Measurements from ENCODE around the gene FN1. TPM values are rescaled to one million over a fixed set of nuclear protein-coding genes. Genes with fewer than 3 reads are reported as not detected.

Gene FN1
- total and polyA plus RNA-seq, 7 donors, result 16.0 to 64.3 (median 40.3) TPM

GRCh38 chr2:215355801-215356200 lies 80.1 kb downstream of the FN1 start:
- H3K4me1 ChIP-seq, result no peaks in the 10 kb centered on the region
- intact Hi-C loops (cut with DNase I), result no loop called here
- H3K4me3 ChIP-seq, result no peak overlapping the region
- no peaks in the 10 kb centered on the region for H3K27me3 ChIP-seq (ENCODE audit: insufficient read depth in 3 of 3, low read length in 2 of 3)
- H3K9me3 ChIP-seq, result no peaks in the 10 kb centered on the region
- no peak overlapping the region for H3K27ac ChIP-seq
- TF ChIP-seq CTCF (IDR thresholded peaks at IDR 0.05), result no peak
- DNase-seq, result no peak
- no peak for ATAC-seq
- WGBS, 3 donors, result 94 to 95% (median 94%) methylated on average over 7 of the region's 7 CpGs
- H3K36me3 ChIP-seq (ENCODE audit: insufficient read depth in 1 of 2, low read depth in 1 of 2), result peaks cover 0 to 9% of the 10 kb centered on the region in 2 donors

GRCh38 chr2:215354771-215355695 lies 80.8 kb downstream of the FN1 start:
- 64 to 70% (median 65%) methylated on average over 9 of the region's 9 CpGs for WGBS, 3 donors
- Histone ChIP-seq H3K9me3 (no peaks in the 10 kb centered on the region), H3K4me3 (no peak overlapping the region), H3K4me1 (no peaks in the 10 kb centered on the region), H3K27me3 (ENCODE audit: insufficient read depth in 3 of 3, low read length in 2 of 3) (no peaks in the 10 kb centered on the region), H3K36me3 (ENCODE audit: insufficient read depth in 1 of 2, low read depth in 1 of 2) (peaks cover 0 to 11% of the 10 kb centered on the region in 2 donors), H3K27ac (no peak overlapping the region)
- ATAC-seq, result peak in 2 of 4 donors; percentile 37 to 59
- no peak for DNase-seq
- no peak for TF ChIP-seq CTCF (IDR thresholded peaks at IDR 0.05)
- intact Hi-C loops (cut with DNase I), result no loop called here

- no peak overlapping the region for H3K4me3 ChIP-seq
- DNase-seq, result no peak
- 32 to 61% (median 50%) methylated on average over 4 of the region's 4 CpGs for WGBS, 3 donors
- no peak overlapping the region for H3K27ac ChIP-seq
- intact Hi-C loops (cut with DNase I), result no loop called here
- ATAC-seq, result no peak
- H3K4me1 ChIP-seq, result no peaks in the 10 kb centered on the region
- H3K9me3 ChIP-seq, result no peaks in the 10 kb centered on the region
- TF ChIP-seq CTCF (IDR thresholded peaks at IDR 0.05), result no peak
- H3K36me3 ChIP-seq (ENCODE audit: insufficient read depth in 1 of 2, low read depth in 1 of 2), result peaks cover 4 to 33% of the 10 kb centered on the region in 2 donors
- H3K27me3 ChIP-seq (ENCODE audit: insufficient read depth in 3 of 3, low read length in 2 of 3), result no peaks in the 10 kb centered on the region
Observed at GRCh38 chr2:215352602-215353001, 83.3 kb downstream of the FN1 start.

GRCh38 chr2:215347878-215348277 lies 88.0 kb downstream of the FN1 start:
- Histone ChIP-seq H3K9me3 (no peaks in the 10 kb centered on the region), H3K27me3 (ENCODE audit: insufficient read depth in 3 of 3, low read length in 2 of 3) (no peaks in the 10 kb centered on the region), H3K4me3 (no peak overlapping the region), H3K27ac (no peak overlapping the region), H3K4me1 (no peaks in the 10 kb centered on the region), H3K36me3 (ENCODE audit: insufficient read depth in 1 of 2, low read depth in 1 of 2) (peaks cover 4 to 72% of the 10 kb centered on the region in 2 donors)
- no peak for TF ChIP-seq CTCF (IDR thresholded peaks at IDR 0.05)
- intact Hi-C loops (cut with DNase I), result no loop called here
- no peak for DNase-seq
- ATAC-seq, result no peak
